Stimulated activated CD4-positive, alpha-beta T cell treated with anti-CD3 and anti-CD28 coated beads, TNF-alpha, amount 100 ng/mL, for 1 hour (primary cell): ENCODE measurements around the gene TENM3.
"Not testable (repeated sequence)": the region's sequence is repeated elsewhere in the genome, so short reads cannot be mapped to it uniquely, and the experiment has no call there.

Experiments used
- DNase-seq, 3 donors: peaks; one replicate each; pipeline ENCODE4 v3.0.0-alpha.2; 2020; ENCODE audit warnings: low read depth in 3 of 3, low spot score in 1 of 3

Gene TENM3

DNA sequence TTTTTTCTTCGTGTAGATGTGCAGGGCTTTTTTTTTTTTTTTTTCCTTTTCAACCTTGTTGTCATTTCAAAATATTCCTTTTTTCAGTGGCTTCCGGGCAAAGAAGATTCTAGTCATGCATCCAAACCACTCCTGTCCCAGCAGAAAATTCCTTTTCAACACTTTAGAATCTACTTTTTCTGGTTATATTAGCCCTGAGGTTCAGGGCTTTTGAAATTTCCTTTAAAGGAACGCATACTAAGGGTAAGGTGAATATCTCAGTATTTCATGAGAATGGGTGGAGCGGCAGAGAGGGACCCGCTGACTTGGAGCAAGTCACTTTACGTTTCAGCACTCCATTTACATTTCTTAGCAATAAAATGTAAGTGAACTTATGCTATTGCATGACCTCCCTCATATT is 15.6 kb upstream of the TENM3 start:
- no peak for DNase-seq

DNA sequence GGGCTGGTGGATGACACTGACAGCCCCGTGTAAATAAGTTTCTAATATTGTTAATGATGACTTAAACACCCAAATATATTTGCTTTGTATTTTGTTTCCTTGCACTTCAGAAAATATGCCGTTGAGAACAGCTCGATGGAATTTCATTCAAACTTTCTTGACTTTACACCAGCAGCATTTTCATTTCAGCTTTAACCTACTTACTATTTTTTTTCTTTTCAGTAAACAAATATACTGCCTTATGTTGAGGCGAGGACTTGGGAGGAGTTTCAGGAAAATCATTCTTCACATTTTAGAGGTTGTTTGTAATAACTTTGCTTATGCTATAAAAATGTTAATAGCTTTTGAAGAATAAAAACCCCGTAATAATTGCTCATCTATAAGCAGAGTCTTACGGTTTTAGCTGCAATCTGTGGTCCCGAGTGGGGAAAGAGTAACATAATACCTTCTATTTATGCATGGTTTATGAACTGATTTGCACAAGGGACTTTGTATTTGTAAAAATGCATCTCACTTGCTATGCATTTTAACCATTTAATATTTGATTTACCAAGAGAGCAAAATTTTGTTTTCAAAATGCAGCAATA is 14.1 kb upstream of the TENM3 start:
- no peak for DNase-seq

DNA sequence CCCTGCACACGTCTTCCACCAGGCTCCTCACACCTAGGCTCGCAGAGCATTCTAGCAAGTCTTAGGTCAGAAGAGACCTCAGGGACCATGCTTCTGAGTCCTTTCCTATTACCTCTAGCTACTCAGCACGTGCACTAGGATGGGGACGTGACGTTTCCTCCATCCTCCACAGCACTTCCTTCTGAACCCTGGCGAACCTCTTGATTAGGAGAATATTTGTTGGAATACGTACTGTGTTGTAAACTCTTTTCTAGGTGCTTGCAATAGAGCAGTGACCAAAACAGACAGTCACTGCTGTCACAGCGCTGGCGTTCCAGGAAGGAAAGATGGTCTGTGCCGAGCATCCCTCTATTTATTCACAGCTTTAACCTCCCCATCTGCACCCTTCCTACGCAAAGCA is 12.9 kb upstream of the TENM3 start:
- DNase-seq = no peak

DNA sequence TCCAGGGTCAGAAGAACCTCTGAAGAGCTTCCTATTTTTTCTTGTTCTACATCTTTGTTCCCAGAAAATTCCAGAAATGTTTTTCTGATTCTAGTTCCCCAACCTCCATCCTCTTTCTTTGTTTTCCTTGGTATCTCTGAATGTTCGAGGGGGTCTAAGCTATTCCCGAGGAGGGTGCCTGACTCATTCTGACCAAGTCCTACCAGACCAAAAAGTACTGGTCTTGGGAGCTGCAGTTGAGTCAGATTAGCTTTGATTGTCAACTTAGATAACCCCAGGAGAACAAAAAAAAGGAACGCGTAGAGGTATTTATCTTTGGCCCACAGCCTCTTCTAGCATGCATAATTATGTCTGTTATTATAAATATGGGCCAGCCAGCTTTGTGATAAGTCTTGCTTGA is 12.1 kb upstream of the TENM3 start:
- no peak for DNase-seq

DNA sequence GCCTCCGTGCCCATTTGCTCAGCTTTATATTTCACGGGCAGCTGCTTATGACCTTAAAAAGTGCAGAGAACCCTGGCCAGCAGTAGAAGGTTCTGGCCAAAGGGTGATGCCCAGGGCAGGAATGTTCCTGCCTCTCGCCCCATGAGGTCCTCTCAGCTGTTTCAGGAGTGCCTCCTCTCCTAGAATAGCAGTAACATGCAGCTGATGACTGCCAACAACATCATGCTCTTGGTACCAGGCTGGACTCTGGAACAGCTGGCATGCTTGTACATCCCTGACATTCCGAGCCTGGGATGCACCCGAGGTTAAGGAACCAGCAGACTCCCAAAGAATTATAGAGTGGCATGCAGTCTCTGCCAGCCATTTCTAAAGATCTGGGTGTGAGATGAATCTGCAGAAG is 11.7 kb upstream of the TENM3 start:
- DNase-seq = no peak

DNA sequence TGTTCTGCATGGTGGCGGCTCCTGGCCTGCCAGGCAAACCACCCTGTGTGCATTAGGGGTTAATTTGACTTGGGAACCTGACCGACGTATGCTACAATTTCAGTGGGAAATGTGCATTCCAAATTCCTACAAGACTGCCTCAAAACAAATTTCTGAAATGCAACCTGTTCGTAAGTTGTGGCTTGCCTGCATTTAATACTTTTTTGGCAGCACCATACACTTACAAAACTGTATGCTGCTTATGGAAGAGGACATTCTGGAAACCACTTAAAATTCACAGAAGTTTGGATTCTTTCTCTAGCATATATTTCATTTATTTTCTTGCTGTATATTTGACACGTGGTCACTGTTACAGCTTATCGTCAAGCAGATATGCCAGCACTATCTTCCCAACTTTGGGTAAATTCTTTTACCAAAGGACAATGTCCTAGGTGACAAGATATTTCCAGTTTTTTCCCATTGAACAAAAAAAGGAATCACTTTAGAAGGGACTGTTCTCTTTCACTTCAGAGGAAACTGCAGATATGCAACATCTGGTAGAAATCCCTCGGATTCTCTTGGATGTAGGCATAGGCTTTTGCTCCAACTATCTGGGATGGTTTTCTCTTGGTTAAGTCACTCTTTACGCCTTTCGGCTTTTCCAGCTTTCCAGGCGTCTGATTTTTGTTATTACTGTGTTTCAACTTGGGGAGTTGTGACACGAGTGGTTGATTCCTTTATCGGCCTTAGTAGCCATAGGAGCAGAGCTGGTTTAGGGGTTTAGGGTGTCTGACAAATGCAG is 9.7 kb upstream of the TENM3 start:
- DNase-seq = no peak

DNA sequence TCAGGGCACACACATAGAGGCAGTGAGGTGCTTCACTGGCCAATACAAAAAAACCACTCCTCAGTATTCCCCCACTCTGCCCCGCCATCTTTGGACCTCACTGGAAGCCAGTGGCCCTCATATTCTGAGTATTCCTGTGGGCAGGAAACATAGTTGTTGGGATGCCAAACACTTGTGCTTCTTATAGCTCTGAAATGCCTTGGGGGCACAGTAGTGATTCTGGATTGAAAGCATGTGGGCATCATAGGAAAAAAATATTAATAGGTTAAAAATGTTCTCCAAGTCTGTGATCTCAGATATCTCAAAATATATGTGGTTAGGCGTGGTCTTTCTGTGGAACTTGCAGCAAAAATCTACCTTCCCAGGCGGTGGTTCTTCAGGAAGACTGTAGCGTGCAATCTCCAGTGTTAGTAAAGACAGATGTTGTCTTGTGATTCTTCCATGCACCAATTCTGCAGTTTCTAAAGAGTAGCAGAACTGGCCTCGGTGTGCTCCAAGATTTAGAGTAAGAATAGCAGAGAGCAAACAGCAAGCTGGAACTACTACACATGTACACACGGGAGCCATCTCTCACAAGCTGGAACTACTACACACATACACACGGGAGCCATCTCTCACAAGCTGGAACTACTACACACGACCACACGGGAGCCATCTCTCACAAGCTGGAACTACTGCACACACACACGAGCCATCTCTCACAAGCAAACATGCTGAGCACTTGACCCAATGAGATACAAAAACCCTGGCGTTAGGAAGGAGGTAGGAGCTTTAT is 8.0 kb upstream of the TENM3 start:
- no peak for DNase-seq

DNA sequence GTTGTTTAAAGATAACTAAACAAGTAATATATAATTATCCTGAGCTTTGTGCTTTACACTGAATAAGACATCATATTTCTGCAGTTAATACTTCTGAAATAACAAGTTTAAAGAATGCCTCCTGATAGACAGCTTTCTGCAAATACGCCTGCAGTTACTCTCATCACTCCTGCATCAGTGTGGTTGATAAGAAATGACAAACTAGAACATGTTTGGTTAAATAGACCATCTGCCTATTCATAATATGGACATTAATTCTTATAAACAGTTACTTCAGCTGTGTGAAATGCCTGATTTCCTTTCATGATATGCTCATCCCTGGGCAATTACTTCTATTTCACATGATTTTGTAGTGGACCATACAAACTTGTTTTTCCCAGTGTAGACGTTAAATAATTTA is 7.0 kb upstream of the TENM3 start:
- no peak for DNase-seq

DNA sequence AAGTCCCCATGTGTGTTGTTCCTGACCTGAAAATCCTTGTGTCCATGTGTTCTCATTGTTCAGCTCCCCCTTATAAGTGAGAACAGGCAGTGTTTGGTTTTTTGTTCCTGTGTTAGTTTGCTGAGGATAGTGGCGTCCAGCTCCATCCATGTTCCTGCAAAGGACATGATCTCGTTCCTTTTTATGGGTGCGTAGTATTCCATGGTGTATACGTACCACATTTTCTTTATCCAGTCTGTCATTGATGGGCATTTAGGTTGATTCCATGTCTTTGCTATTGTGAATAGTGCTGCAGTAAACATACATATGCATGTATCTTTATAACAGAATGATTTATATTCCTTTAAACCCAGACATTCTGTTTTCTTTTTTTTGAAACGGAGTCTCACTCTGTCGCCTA is 6.2 kb upstream of the TENM3 start:
- DNase-seq = not testable (repeated sequence)

DNA sequence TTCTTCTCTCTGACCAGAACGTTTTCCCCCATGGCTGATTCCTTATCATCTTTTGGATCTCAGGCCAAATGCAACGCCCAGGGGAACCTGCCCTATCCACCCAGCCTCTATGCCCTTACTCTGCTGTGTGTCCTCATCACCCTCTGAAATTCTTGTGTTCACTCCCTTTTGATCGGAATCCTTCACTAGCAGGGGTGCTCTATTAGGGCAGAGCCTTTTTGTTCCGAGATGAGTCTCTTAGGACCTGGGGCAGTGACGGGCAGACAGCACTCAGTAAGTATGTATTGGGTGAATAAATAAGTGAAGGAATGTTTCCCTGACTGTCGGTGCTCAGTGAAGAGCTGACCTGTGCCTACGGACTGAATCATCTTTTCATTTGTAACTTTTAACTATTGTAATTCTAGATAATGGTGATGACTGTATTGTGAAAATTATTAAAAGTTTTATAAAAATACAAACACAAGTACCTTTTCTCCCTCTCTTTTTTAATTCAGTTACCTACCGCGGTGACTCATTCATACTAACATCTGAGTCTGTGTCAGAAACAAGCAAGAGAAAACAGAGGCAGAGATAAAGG is 4.8 kb upstream of the TENM3 start:
- DNase-seq = no peak

DNA sequence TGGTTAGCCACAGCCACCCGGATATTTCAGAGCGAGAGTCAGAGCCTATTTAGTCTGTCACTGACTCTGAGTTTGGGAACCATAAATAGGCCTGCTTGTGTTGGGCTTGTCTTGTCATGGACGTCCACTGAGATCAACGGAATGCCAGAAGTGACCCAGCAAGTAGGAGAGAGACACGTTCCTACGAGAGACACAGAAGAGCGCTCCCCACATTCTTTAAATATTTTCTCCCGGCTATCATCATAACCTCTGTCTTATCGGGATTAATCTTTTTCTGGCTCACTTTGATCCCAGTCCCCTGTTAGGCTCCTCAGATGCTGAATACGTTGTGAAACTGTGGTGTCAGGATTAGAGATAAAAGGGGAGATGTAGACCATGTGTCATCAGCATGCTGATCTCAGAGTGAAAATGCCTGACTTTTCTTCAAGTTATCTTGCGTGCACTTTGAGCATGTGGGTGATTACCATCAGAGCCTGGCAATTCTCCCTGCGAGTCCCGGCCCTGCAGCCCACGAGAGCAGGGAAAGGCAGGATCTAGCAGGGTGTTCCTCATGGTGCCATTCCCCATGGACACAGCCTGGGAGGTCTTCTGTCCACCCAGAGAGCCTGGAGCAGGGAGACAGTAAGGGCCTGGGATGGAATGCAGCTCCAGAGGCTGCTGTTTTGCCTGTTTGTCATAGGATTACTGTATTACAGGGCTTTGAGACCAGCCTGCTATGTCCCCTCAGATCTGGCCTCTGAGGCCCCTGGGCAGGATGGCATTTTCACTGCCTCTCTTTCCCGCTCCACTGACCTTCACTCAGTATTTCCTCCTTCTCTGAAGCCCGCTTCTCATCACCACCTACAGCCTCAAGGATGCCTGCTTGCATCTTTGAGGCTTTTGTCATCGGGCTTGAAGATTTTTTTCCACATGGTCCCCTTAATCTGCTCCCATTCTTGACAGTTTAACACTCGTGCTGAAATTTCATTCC is 2.8 kb upstream of the TENM3 start:
- DNase-seq = no peak

DNA sequence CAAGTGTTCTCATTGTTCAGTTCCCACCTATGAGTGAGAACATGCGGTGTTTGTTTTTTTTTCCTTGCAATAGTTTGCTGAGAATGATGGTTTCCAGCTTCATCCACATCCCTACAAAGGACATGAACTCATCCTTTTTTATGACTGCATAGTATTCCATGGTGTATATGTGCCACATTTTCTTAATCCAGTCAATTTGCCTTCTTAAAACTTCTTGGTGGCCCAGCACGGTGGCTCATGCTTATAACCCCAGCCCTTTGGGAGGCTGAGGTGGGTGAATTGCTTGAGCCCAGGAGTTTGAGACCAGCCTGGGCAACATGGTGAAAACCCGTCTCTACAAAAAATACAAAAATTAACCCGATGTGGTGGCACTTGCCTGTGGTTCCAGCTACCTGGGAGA is 942 bp upstream of the TENM3 start:
- DNase-seq = not testable (repeated sequence)

DNA sequence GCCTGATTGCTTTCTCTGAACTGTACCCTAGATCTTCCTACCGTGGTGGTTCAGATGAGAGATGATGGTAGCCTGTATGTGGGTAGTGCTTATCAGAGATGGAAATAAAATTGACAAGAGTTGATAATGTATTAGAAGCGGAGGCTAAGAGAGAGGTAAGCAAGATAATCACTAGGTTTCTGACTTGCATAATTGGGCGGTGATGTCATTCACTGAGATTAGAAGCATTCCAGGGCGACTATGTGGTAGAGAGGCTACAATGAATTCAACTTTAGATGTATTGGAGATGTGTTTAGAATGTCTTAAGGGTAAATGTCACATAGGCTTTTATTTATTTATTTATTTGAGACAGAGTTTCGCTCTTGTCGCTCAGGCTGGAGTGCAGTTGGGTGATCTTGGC is 415 bp upstream of the TENM3 start:
- no peak for DNase-seq

DNA sequence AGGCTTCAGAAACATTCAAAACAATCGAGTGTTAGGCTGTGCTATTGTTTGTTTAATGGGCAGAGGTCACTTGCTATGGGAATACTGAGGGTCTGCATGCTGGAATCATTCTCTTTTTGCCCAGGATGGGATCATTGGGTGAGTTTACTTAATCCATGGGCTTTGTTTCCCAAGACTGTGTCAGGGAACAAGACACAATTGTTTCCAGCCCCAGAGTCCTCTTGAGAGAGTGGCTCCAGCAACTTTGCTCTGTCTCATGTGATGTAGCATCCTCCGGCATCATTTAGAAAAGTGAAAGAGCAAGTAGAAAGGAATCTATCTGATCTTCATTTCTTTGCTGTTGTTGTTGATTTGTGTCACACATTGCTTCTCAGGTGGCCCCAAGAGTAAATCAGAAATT is 1.8 kb downstream of the TENM3 start:
- no peak for DNase-seq

DNA sequence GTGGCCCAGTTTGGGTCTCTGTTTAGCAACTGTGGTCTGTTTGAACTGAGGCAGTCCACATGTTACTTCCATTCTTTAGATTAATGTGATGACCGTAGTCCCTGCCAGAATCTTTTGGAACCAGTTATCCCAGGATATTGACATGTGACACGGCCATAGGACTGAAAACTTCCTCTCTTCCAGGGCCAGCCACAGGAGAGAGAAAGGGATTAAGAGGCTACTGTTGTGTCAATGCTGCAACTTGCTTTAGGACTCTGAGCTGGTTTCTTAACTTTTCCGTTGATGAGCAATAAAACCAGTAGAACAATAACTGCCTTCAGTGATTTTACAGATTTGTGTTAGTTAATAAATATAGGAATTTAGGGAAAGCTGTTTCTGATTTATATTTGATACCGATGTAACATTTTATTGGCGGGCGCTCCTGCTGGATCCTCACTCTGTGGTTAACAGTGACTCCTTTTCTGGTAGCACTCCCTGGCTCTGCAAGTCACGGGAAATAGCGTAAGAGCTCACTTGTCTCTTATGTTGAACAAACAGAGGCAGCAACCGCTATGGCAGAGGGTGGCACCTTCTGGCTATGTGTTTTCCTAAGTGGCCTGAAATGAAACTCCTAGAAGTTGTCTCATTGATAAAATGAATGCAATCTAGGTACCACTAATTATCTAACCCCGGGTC is 2.5 kb downstream of the TENM3 start:
- DNase-seq = no peak

DNA sequence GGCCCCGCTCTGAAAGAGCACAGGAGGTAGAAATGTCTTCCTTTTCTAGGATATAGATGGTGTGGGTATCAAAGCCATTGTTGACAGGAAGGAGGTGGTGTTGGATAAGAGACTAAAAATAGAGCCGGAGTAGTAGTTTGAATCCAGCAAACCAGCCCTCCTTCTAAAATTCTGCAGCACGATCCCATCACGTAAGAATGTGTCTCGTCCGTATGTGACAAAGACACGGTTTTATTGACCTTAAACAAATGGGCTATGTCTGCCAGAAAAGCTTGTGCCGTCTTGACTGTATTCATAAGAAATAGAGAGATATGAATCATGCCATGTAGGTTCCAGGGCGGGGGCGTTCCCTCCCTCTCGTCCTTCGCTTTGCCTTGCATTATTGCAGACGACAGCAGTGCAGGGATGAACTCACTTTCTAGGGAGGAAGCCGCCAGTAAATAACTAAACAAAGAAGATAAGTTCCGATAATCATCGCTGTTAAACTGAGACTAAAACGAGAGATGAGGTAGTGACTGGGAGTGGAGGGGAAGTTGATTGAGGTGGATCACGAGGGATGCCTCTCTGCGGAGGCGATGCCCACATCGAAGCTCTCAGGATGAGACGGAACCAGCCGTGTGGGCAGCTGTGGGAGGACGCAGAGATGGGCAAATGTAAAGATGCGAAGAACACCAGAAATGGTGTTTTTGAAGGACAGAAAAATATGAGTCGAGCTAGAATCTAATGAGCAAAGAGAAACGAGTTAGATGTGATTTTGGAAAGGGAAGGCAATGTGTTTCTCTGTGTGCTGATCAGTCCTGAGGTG is 3.4 kb downstream of the TENM3 start:
- no peak for DNase-seq

DNA sequence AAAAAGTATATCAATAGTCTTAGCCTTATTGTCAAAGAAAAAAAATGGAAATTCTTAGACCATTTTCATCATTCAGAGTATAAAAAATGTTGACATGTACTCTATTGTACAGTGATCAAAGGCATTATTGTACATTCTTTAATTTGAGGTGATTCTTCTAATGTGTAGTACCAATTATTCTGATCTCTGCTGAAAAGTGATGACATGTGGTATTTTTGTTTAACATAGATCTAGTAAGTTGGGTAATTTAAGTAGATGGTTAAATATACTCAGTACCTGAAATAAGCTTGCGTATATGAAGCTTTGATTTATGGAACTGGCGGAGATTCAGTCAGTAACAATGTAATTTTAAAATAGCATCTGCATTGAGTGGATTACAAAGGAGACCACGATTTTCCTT is 5.1 kb downstream of the TENM3 start:
- no peak for DNase-seq

DNA sequence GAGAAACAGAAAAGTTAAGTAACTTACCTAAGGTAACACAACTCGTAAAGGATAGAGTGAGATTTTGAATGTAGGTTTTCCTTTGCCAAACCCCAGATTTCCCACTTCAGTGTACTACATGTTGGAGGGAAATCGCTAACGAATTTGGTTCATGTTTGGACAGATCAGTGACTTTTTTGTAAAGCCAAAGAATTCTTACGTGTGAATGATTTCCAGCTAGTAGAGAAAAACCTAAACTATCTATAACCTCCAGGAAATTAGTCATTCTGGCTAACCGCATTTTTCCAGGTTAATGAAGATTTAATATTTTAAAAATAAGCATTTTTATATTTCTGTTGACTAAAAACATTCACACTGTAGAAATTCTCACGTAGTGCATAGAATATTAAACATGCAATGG is 7.2 kb downstream of the TENM3 start:
- DNase-seq = no peak

DNA sequence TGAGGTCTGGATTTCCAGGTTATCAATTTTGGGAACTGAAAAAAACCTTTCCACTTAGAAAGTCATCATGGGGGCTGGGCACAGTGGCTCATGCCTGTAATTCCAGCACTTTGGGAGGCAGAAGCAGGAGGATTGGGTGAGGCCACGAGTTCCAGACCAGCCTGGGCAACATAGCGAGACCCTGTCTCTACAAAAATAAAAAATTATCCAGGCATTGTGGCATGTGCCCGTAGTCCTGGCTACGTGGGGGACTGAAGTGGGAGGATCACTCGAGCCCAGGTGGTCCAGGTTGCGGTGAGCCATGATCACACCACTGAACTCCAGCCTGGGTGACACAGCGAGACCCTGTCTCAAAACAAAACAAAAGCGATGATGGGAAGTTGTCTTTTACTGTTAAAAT is 7.9 kb downstream of the TENM3 start:
- DNase-seq = no peak

DNA sequence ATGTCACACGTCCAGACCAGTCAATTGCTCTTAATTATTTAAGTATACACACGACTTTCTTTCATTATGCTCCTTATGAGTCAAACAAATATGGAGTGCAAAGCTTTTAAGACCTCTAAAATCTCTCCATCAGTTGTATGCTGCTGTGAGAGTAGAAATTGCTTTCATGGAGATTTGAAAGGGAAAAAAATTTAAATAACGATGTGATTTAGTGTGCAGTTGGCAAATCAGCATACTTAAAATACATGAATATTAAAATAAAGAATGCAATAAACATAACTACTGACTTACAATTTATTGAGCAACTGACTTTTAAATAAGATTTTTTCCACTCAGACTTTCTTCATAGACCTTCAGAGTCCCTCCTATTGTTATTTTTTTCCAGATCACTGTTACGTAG is 9.0 kb downstream of the TENM3 start:
- DNase-seq = no peak
